Mammary epithelial cell (primary cell): Measurements from ENCODE around the gene OLFML2B.

ENCODE experiments used
- EZH2 ChIP-seq: IDR thresholded peaks from 2 replicates; pipeline ENCODE4 v1.6.1; 2012; ENCODE audit warnings: low read length, inconsistent platforms, borderline replicate concordance
- TF ChIP-seq, protein P1 (sequence below), 2 donors: IDR thresholded peaks in 1 of 2; conservative IDR thresholded peaks in 1 of 2; 2 replicates each; pipeline ENCODE4 v1.5.1; 2011 to 2012; ENCODE audit warnings: inconsistent platforms in 2 of 2, low read length in 2 of 2, mild to moderate bottlenecking in 2 of 2, control low read depth in 1 of 2, low read depth in 1 of 2; ENCODE audit not compliant: insufficient read depth in 1 of 2; ENCODE audit errors: extremely low read depth in 1 of 2

- TF ChIP-seq, protein P1, sequence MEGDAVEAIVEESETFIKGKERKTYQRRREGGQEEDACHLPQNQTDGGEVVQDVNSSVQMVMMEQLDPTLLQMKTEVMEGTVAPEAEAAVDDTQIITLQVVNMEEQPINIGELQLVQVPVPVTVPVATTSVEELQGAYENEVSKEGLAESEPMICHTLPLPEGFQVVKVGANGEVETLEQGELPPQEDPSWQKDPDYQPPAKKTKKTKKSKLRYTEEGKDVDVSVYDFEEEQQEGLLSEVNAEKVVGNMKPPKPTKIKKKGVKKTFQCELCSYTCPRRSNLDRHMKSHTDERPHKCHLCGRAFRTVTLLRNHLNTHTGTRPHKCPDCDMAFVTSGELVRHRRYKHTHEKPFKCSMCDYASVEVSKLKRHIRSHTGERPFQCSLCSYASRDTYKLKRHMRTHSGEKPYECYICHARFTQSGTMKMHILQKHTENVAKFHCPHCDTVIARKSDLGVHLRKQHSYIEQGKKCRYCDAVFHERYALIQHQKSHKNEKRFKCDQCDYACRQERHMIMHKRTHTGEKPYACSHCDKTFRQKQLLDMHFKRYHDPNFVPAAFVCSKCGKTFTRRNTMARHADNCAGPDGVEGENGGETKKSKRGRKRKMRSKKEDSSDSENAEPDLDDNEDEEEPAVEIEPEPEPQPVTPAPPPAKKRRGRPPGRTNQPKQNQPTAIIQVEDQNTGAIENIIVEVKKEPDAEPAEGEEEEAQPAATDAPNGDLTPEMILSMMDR (conservative IDR thresholded peaks at IDR 0.05 in 1 of 2, IDR thresholded peaks at IDR 0.05 in 1 of 2; ENCODE audit: extremely low read depth in 1 of 2, insufficient read depth in 1 of 2, low read depth in 1 of 2, low read length in 2 of 2): no peak
- no peak for TF ChIP-seq EZH2
These were observed 75.2 kb downstream of the OLFML2B start for GRCh38 chr1:161948435-161948834.
